Sigmoid colon (tissue), 4 donors: ENCODE data around the gene HPS6.

Experiments used
- POLR2A ChIP-seq, 2 donors: fragments of 450-650 bp; IDR thresholded peaks; one replicate each; pipeline ENCODE4 v1.6.1; 2016; ENCODE audit warnings: antibody characterized with exemption in 2 of 2, mild to moderate bottlenecking in 2 of 2, moderate library complexity in 2 of 2
- POLR2AphosphoS5 ChIP-seq, 4 donors: sonication (generic); formaldehyde crosslinking; IDR thresholded peaks; one replicate each; pipeline ENCODE4 v1.6.1; 2017; ENCODE audit warnings: antibody characterized with exemption in 4 of 4
- TF ChIP-seq, protein P1 (sequence below), 4 experiments: fragments of 450-650 bp in 3 of 4; fragments of 200-600 bp in 1 of 4; IDR thresholded peaks; one replicate each; pipeline ENCODE4 v1.5.1; 2016 to 2019; ENCODE audit warnings: antibody characterized with exemption in 4 of 4, mild to moderate bottlenecking in 3 of 4, moderate library complexity in 2 of 4

DNA sequence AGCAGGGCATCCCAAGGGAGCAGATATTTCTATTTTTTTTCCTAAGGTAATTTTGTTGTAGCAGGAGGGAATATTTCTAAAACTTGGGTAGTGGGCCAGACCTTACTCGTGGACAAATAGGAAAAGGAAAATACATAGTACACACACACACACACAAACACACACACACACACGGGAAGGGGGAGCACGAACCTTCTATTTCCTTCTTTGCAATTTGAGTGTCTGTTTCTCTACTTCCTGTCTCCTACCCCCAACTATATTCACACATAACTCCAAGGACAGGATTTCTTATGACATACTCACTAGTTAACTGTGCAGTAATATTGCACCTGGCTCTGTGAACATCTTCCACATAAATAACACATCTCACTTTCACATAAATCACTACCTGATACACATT, 50.6 kb downstream of the HPS6 start:
- TF ChIP-seq, protein P1, sequence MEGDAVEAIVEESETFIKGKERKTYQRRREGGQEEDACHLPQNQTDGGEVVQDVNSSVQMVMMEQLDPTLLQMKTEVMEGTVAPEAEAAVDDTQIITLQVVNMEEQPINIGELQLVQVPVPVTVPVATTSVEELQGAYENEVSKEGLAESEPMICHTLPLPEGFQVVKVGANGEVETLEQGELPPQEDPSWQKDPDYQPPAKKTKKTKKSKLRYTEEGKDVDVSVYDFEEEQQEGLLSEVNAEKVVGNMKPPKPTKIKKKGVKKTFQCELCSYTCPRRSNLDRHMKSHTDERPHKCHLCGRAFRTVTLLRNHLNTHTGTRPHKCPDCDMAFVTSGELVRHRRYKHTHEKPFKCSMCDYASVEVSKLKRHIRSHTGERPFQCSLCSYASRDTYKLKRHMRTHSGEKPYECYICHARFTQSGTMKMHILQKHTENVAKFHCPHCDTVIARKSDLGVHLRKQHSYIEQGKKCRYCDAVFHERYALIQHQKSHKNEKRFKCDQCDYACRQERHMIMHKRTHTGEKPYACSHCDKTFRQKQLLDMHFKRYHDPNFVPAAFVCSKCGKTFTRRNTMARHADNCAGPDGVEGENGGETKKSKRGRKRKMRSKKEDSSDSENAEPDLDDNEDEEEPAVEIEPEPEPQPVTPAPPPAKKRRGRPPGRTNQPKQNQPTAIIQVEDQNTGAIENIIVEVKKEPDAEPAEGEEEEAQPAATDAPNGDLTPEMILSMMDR (IDR thresholded peaks at IDR 0.05), result no peak
- TF ChIP-seq POLR2A (IDR thresholded peaks at IDR 0.05), result no peak
- no peak for TF ChIP-seq POLR2AphosphoS5 (IDR thresholded peaks at IDR 0.05)
